MM.1S (cell line): ENCODE measurements around the gene FANCC.

Source experiments
- EZH2 ChIP-seq: fragments of 300-600 bp; sonication (generic); optimal IDR thresholded peaks from 2 replicates; pipeline ENCODE3; 2017; ENCODE audit warnings: low read depth, mild to moderate bottlenecking, antibody characterized with exemption, low read length, mixed read lengths
- EZH2phosphoT487 ChIP-seq: fragments of 300-600 bp; sonication (generic); IDR thresholded peaks from 2 replicates; pipeline ENCODE4 v1.6.1; 2018; ENCODE audit warnings: antibody characterized with exemption, low read length
- TF ChIP-seq, protein P1 (sequence below): fragments of 300-600 bp; sonication (generic); IDR thresholded peaks from 2 replicates; pipeline ENCODE4 v1.5.1; 2016; ENCODE audit warnings: antibody characterized with exemption, low read length, mixed read lengths

DNA sequence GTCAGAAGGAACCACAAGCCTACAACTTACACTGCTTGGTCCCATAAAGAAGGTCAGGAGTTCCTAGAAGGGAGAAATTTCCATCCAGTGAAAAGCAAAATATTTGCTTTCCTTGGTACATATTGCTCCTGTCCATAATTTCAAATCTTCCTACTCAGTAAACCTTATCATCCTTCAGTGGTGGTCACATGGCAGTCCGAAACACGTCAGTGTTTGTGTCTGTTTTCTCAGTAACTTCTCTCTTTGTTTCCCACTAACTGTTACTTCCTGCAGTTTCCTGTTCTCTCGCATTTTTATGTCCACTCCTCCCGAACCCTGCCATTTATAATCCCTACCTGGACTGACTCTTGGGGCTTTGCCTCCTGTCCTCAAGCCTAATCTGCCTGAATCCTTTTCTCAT lies 129.1 kb downstream of the FANCC start:
- TF ChIP-seq, protein P1, sequence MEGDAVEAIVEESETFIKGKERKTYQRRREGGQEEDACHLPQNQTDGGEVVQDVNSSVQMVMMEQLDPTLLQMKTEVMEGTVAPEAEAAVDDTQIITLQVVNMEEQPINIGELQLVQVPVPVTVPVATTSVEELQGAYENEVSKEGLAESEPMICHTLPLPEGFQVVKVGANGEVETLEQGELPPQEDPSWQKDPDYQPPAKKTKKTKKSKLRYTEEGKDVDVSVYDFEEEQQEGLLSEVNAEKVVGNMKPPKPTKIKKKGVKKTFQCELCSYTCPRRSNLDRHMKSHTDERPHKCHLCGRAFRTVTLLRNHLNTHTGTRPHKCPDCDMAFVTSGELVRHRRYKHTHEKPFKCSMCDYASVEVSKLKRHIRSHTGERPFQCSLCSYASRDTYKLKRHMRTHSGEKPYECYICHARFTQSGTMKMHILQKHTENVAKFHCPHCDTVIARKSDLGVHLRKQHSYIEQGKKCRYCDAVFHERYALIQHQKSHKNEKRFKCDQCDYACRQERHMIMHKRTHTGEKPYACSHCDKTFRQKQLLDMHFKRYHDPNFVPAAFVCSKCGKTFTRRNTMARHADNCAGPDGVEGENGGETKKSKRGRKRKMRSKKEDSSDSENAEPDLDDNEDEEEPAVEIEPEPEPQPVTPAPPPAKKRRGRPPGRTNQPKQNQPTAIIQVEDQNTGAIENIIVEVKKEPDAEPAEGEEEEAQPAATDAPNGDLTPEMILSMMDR: no peak
- TF ChIP-seq EZH2 (no peak), EZH2phosphoT487 (no peak)
